Stimulated activated CD4-positive, alpha-beta T cell treated with anti-CD3 and anti-CD28 coated beads, Interleukin-2, amount 100 ng/mL, for 24 hours (primary cell): Measurements from ENCODE around the gene IGFBP6.
A peak's percentile ranks its signal among the peaks of the same experiment; 100 is the strongest.

Source experiments
- DNase-seq, 2 donors: peaks; one replicate each; pipeline ENCODE4 v3.0.0-alpha.2; 2020

IGFBP6 gene, protein sequence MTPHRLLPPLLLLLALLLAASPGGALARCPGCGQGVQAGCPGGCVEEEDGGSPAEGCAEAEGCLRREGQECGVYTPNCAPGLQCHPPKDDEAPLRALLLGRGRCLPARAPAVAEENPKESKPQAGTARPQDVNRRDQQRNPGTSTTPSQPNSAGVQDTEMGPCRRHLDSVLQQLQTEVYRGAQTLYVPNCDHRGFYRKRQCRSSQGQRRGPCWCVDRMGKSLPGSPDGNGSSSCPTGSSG

GRCh38 chr12:53097564-53098353, at the start of gene IGFBP6:
Gene IGFBP6, plus strand, starts transcription at chr12:53097667. Its CDS starts 51 bp downstream, at chr12:53097718.
- peak; percentile 61 to 76 for DNase-seq

DNA sequence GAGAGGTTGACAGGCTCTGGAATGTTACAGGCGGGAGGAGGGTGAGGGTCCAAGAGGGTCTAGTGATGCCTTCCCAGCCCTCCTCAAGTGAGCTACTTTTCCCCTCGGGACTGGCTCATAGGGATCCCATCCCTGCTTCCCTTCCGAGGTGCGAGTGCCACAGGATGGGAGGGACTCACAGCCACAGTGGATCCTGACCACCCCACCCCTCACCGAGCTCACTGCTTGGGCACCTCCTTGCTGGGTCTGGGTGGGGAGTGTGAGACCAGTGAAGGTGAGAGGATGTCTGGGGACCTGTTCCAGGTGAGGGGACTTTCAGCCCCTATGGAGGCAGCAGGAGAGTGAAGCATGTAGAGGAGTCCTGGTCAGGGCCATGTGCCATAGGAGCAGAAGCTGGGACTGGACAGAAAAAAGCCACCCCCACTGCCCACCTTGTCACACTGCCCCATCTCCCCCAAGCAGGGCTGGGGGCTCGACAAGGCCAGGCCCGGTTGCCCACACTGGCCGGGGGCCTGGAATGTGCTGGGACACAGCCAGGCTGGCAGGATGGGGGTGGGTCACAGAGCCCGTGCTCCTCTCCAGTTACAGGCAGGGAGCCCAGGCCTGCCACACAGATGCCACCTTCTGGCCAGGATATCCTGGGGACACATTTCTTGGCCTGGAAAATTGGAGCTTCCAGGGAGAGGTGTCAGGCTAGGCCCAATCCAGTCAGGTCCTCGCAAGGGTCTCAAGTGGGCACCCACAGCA, 49.3 kb upstream of the IGFBP6 start:
- DNase-seq: no peak

DNA sequence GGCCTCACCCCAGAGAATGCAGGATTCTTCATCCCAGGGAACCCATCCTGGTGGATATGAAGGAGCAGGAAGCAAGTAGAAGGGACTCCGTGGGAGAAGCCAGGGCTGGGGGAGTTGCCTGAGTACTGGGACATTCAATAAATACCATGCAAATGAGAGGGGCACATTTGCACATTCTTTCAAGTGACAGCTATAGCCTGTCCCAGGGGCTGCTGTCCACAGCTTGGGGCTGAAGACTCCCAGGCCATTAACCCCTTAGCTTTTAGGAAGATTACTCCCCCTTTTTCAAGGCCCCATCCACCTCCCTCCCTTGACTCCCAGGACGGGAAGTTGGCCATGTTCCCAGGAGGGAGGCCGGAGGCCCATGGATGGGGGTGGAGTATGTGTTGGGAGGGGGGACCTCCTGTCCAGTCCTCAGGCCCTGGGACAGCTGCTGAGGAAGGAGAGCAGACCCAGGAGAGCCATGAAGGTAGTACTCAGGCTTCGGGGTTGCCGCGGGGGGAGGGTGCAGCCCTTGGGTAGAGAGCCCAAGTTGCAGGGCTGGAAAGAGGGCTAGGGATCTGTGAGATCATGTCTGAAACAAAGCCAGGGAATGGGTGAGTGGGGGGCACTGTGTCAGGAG, 48.6 kb upstream of the IGFBP6 start:
- DNase-seq: no peak

DNA sequence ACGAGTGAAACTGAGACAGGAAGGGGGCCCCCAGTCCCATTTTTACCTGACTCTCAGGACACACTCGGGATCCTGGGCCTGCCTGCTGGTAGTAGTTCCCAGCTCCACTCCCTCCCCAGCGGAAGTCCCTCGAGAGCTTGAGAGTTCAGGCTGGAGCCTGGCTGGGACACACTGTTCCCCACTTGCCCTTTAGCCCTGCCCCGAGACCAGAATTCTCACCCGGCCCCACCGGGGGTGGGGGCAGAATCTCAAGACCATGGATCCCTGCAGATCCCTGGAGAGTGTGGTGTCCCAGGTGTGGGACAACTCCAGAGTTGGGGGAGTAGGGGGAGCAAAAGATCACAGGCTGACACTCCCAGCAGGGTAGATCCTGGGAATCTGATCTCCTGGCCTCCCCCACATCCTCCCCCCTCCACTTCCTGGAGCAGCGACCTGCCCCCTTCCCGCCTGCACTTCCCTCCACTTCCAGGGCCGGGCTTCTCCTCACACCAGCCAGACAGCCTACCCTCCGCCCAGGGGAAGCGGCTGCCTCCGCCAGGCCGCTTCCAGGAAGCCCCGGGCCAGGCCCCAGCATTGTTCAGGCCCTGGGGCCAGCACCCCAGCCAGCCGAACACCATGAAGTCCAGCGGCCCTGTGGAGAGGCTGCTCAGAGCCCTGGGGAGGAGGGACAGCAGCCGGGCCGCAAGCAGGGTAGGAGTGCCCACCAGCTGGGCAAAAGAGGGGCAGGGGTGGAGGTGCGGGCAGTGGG, 47.7 kb upstream of the IGFBP6 start, which contains the start of gene TNS2:
TSS of gene TNS2 (plus strand) at position 495 of the 748 bp plus-strand sequence. CDS start at position 616, 121 bp downstream.
- DNase-seq: no peak

DNA sequence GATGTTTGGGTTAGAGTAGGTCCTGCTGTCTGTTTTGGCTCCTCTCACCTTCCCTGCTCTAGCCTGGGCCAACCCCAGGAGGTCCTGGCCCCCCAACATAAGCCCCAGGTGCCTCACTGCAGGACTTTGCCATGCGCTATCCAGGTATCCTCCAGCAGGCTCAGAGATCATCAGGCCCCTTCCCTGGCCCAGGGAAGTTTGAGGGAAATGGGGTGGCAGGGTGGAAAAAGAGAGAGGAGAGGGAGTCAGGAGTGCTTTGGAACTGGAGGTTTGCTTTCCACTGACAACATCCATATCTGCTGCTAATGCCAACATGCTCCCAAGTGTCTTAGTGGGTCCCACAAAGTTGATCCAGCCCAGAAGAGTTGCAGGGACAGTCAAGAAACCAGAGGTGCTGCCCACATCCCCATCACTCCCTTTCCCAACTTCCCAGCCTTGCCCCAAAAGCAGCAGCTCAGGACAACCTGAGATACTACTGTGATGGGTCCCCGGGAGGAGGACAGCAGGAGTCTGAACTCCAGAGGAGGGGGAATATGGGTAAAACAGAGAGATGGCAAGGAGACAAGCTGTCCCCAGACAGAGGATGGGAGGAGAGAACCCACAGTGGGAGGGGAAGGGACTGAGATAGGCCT, 46.9 kb upstream of the IGFBP6 start:
- DNase-seq: no peak

GRCh38 chr12:53051058-53051880, 46.2 kb upstream of the IGFBP6 start:
- no peak for DNase-seq

DNA sequence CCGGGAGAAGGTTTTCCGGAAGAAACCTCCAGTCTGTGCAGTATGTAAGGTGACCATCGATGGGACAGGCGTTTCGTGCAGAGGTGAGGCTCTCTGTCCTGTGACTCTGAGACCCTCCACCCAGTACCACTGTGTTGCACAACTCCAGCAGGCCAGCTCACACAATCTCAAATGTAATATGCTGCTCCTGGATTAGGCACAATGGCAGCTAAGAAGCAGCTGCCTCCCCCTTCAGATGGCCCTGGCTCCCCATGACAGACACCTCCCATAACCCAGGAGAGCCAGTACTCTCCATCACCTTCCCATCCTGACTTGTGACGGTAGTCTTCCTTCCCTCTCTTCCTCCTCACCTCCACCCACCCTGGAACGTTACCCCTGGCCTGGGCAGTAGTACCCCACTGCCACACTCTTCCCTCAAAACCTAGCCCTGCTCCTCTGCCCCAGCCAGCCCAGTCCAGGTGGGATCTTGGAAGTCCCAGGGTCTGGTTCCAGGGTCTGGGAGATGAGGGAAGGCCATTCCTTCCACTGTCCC, 45.5 kb upstream of the IGFBP6 start:
- no peak for DNase-seq

GRCh38 chr12:53052419-53053217, 44.8 kb upstream of the IGFBP6 start:
- DNase-seq: no peak

- DNase-seq: peak; percentile 59 to 65
These were observed 44.0 kb upstream of the IGFBP6 start for GRCh38 chr12:53053218-53054111.

DNA sequence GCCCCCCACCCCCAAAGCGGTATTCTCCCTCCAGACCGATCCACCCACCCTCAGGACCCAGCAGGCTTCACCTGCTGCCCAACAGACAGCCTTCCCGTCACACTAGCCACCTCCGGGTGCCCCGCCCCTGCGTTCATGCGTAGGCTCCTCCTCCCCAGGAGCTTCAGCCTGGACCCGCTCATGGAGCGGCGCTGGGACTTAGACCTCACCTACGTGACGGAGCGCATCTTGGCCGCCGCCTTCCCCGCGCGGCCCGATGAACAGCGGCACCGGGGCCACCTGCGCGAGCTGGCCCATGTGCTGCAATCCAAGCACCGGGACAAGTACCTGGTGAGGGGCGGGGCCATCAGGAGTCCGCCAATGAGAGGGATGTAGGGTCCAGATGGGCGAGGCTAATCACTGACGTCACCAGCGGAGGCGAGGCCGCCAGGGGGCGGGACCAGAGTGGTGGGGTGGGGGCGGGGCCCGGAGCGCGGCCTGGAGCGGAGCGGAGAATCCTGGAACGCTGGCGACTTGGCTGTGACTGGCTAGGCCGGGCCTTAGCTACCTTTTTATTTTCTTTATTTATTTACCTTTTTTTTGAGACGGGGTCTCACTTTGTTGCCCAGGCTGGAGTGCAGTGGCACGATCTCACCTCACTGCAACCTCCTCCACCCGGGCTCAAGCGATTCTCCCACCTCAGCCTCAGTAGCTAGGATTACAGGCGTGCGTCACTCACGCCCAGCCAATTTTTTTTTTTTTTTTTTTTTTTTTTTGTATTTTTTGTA, 43.2 kb upstream of the IGFBP6 start:
- peak; percentile 93 to 95 for DNase-seq

GRCh38 chr12:53055471-53056266, 41.8 kb upstream of the IGFBP6 start:
- no peak for DNase-seq

DNA sequence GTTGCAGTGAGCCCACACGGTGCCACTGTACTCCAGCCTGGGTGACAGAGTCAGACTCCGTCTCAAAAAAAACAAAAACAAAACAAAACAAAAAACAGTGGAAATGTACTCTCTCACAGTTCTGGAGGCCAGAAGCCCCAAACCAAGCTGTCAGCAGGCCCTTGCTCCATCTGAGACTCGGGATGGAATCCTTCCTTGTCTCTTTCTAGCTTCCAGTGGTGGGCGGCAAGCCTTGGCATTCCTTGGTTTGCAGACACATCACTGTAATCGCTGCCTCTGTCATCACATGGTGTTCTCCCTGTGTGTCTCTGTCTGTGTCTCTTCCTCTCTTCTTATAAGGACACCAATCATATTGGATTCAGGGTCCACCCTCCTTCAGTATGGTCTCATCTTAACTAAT, 41.2 kb upstream of the IGFBP6 start:
- no peak for DNase-seq

DNA sequence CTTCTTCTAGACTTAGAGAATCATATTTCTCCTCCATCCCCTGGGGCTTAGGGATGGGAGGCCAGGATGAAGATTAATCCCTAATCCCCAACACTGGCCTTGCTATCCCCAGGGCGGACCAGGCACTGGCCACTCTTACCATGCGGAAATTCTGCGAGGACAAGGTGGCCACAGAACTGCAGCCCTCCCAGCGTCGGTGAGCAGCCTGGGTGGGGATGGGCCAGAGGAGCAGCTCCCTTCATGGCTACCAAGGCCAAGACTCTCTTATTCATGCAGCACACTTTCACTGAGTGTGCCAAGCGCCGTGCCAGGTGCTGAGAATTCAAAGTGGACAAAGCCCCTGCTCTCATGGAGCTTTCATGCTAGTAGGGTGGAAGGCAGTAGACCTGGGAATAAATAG, 40.6 kb upstream of the IGFBP6 start:
- no peak for DNase-seq

DNA sequence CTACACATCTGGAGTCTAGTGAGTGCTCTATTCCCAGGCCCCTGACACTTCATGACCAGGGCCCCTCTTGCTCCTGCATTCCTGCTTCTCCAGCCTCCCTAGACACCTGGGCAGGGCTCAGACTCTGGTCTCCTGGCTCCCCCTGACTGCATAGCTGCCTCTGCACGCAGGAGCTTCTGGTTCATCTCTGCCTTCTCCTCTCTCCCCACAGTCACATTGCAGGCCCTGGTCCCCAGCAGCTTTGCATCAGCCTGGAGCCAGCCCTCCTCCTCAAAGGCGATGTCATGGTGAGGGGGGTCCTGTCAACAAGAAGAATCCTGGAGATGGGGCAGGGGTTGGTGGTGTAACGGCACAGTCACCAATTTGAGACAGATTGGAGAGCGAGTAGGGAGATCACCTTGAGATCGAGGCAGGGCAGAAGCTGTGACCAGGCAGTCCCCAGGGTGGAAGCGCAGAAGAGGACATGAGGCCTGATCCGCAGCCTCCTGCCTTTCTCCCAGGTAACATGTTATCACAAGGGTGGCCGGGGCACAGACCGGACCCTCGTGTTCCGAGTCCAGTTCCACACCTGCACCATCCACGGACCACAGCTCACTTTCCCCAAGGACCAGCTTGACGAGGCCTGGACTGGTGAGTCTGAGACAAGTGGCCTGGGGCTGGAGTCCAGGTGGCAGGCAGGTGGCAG, 39.5 kb upstream of the IGFBP6 start:
- DNase-seq: no peak

DNA sequence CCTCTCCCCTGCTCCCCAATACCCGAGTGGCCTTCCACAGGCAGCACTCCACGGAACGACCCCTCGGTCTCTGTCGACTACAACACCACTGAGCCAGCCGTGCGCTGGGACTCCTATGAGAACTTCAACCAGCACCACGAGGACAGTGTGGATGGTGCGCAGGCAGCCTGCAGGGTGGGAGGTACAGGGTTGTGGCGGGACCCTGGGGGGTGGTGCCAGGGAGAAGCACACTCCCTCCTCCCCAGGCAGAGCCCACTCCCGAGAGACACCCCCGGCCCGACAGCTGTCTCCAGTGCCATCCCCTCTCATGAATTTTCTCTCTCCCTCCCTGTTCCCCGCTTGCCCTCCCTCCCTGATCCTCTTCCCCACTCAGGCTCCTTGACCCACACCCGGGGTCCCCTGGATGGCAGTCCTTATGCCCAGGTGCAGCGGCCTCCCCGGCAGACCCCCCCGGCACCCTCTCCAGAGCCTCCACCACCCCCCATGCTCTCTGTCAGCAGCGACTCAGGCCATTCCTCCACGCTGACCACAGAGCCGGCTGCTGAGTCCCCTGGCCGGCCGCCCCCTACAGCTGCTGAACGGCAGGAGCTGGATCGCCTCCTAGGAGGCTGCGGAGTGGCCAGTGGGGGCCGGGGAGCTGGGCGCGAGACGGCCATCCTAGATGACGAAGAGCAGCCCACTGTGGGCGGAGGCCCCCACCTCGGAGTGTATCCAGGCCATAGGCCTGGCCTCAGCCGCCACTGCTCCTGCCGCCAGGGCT, 38.6 kb upstream of the IGFBP6 start:
- DNase-seq: no peak
